Upper lobe of left lung (tissue), 4 donors: Measurements from ENCODE around the gene CDKAL1.

ENCODE experiments used
- CTCF ChIP-seq, 6 experiments: fragments of 450-650 bp in 4 of 6; fragments of 200-600 bp in 2 of 6; sonication (generic) in 2 of 6; IDR thresholded peaks; one replicate each; pipeline ENCODE4 v1.5.1; 2016 to 2019; ENCODE audit warnings: antibody characterized with exemption in 6 of 6
- POLR2A ChIP-seq, 4 donors: fragments of 450-650 bp; IDR thresholded peaks; one replicate each; pipeline ENCODE4 v1.5.1; 2016 to 2017; ENCODE audit warnings: antibody characterized with exemption in 4 of 4, mild to moderate bottlenecking in 2 of 4
- POLR2AphosphoS5 ChIP-seq, 2 donors: sonication (generic); formaldehyde crosslinking; IDR thresholded peaks; one replicate each; pipeline ENCODE4 v1.5.1; 2017; ENCODE audit warnings: antibody characterized with exemption in 2 of 2

- TF ChIP-seq CTCF (IDR thresholded peaks at IDR 0.05) (no peak), POLR2AphosphoS5 (IDR thresholded peaks at IDR 0.05) (no peak), POLR2A (IDR thresholded peaks at IDR 0.05) (no peak)
Measured at GRCh38 chr6:20575704-20576451, 41.6 kb downstream of the CDKAL1 start.
